NCI-H446 (cell line): ENCODE measurements around the gene CHMP2A.

Experiments used
- DNase-seq, 2 experiments: peaks; one replicate each; lab custom pipeline; 2025; lab: John Stamatoyannopoulos, UW

CHMP2A gene

GRCh38 chr19:58538257-58539168 is 16.4 kb downstream of the CHMP2A start:
- DNase-seq = no peak

GRCh38 chr19:58536852-58537798 is 17.8 kb downstream of the CHMP2A start:
- DNase-seq = no peak

GRCh38 chr19:58535857-58536256 is 19.0 kb downstream of the CHMP2A start:
- DNase-seq = no peak

GRCh38 chr19:58531034-58531840 is 23.7 kb downstream of the CHMP2A start:
- no peak for DNase-seq

- DNase-seq = no peak
Observed at GRCh38 chr19:58529405-58529804, 25.5 kb downstream of the CHMP2A start.

- no peak for DNase-seq
Observed at GRCh38 chr19:58522709-58523108, 32.2 kb downstream of the CHMP2A start.

GRCh38 chr19:58521651-58522050 is 33.3 kb downstream of the CHMP2A start:
- no peak for DNase-seq

- DNase-seq = peak in 1 of 2 experiments; percentile 74
Observed at GRCh38 chr19:58520257-58520599, 34.7 kb downstream of the CHMP2A start.

GRCh38 chr19:58519355-58520256 is 35.3 kb downstream of the CHMP2A start, which contains the start of gene ZBTB45:
ZBTB45 (minus strand) TSS chr19:58519810; CDS start chr19:58517673, 2,137 bp downstream.
- DNase-seq = peak; percentile 93 to 98

GRCh38 chr19:58519087-58519354 is 35.9 kb downstream of the CHMP2A start:
- DNase-seq = peak; percentile 46 to 68

GRCh38 chr19:58518256-58519086 is 36.4 kb downstream of the CHMP2A start:
- DNase-seq = no peak

- no peak for DNase-seq
Observed at GRCh38 chr19:58516964-58517833, 37.7 kb downstream of the CHMP2A start.

GRCh38 chr19:58516246-58516836 is 38.6 kb downstream of the CHMP2A start:
- no peak for DNase-seq

GRCh38 chr19:58515259-58515658 is 39.6 kb downstream of the CHMP2A start:
- DNase-seq = no peak

- DNase-seq = no peak
Observed at GRCh38 chr19:58514564-58515022, 40.3 kb downstream of the CHMP2A start.

GRCh38 chr19:58513694-58514563 is 41.0 kb downstream of the CHMP2A start:
- DNase-seq = peak; percentile 66 to 93

- DNase-seq = no peak
Observed at GRCh38 chr19:58513213-58513693, 41.7 kb downstream of the CHMP2A start.
